Measurements from ENCODE around the gene CDHR1.
A peak's percentile ranks its signal among the peaks of the same experiment; 100 is the strongest.

CDHR1 gene

GRCh38 chr10:84235096-84235495, 40.8 kb downstream of the CDHR1 start:
- DNase-seq: no peak

DNA sequence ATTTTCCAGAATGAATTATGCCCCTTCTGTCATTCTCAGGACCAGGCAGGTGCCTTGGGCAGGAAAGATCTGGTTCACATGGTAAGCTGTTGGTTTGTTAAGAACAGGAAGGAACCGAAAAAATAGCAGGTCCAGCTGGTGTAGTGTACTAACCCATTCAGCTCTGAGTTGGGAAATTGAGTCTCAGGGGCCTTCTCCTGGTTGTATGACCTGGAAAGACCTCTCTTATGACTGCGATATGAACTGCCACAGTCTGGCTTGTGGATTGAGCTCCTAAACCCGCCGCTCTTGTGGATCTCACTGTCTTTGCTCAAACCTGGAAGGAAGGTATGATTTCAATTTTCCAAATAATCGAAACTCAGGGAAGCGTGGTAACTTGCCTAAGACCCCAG, 42.5 kb downstream of the CDHR1 start:
- DNase-seq: no peak

GRCh38 chr10:84237199-84238051, 43.1 kb downstream of the CDHR1 start:
- no peak for DNase-seq

- no peak for DNase-seq
Measured at GRCh38 chr10:84238909-84239308, 44.6 kb downstream of the CDHR1 start.

DNA sequence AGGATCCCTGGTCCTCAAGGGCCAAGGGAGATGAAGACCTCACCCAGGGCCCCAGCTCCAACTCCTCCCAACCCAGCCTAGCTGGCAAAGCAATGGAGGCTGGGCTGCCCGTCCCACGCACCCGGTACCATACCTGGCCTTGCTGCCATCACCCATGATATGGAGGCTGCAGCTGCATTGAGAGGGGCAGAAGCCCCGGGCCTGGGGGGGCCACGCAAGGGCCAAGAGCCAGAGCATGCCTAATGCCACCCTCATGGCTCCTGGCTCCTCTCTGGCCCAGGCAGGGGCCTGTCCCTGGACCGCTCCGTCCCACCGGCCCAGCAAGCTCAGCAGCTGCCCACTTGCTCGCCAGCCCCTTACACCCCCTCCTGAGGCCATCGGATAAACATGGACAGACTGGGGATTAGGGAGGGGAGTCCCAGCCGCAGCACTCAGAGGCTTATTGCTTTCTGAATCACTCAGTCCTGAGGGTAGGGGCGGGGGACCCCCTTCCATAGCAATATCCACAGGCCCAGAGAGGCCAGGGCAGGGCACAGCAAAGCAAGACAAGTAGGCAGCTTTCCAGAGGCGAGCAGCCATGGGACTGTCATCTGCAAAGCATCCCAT, 47.0 kb downstream of the CDHR1 start, which contains the start of gene LRIT1:
Gene LRIT1, minus strand, starts transcription at position 362 of the 606 bp plus-strand sequence. Its CDS starts 107 bp downstream, at position 255.
- no peak for DNase-seq

- no peak for DNase-seq
Measured at GRCh38 chr10:84243759-84244158, 49.4 kb downstream of the CDHR1 start.

- no peak for DNase-seq
Measured at GRCh38 chr10:84244651-84245270, 50.4 kb downstream of the CDHR1 start, which contains the start of gene RGR. Gene RGR, plus strand, starts transcription at chr10:84245053. Its CDS starts 38 bp downstream, at chr10:84245091.

DNA sequence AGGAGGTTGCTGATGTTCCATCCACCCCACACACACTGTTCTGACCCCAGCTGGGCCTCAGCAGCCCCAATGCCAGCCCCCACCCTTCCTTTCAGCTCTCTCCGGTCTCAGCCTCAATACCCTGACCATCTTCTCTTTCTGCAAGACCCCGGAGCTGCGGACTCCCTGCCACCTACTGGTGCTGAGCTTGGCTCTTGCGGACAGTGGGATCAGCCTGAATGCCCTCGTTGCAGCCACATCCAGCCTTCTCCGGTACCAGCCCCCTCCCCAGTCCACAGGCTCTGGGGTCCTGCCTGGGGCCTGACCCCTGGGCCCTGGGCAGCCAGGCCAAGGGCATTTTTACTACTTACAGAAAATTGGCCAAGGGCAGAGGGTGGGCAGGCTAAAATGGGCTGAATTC, 53.2 kb downstream of the CDHR1 start:
- no peak for DNase-seq

DNA sequence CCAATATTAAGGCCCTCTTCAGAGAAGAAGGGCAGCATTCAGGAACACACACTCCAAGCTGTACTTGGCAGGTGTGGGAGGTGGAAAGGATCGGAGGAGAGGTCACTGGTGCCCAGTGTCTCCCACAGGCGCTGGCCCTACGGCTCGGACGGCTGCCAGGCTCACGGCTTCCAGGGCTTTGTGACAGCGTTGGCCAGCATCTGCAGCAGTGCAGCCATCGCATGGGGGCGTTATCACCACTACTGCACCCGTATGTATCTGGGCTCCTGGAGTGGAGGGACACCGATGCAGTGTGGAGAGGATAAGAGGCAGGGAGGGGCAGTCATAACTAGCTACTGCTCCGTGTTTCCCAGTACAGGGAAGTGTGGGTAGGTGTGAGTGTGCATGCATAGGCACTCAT, 54.5 kb downstream of the CDHR1 start:
- no peak for DNase-seq

DNA sequence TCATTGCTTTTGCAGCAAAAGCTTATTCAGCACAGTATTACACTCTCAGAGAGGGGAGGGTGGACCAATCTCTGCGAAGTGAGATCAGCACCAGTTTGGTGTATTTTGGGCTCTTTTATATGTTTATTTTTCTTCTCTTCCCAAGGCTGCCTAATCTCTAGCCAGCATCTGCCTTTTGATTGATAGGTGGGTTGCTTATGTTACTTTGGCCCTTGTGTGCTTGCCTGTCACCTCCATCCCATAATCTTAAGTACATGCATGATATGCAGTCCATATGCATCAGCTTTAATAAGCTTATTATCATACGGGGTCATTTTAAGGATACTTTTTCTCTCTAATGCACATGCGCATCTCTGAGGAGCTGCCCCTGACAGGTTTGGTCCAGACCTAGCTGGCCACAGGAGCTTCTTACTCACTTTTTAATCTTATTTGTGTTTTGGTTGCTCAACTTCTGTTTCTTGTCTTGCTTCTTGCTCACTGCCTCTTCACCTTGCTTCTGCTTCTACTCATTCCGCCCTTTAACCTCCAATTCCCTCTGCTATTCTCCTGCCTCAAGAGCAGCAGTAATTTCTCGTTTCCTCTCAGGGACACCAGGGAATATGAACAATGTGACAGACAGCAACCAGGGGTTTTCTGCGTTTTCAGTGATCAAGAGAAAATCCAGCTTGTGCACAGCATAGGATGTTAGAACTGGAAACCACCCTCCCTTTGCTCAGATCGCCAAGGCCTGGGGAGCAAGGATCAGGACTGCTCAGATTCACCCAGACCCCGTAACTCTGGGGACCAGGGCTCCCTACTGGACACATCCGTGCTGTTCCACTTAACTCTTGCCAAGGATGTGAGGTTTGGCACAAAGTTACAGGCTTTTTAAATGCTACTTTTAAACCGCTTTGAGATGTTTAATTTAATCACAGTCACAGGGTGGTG, 60.5 kb downstream of the CDHR1 start:
- DNase-seq: no peak

DNA sequence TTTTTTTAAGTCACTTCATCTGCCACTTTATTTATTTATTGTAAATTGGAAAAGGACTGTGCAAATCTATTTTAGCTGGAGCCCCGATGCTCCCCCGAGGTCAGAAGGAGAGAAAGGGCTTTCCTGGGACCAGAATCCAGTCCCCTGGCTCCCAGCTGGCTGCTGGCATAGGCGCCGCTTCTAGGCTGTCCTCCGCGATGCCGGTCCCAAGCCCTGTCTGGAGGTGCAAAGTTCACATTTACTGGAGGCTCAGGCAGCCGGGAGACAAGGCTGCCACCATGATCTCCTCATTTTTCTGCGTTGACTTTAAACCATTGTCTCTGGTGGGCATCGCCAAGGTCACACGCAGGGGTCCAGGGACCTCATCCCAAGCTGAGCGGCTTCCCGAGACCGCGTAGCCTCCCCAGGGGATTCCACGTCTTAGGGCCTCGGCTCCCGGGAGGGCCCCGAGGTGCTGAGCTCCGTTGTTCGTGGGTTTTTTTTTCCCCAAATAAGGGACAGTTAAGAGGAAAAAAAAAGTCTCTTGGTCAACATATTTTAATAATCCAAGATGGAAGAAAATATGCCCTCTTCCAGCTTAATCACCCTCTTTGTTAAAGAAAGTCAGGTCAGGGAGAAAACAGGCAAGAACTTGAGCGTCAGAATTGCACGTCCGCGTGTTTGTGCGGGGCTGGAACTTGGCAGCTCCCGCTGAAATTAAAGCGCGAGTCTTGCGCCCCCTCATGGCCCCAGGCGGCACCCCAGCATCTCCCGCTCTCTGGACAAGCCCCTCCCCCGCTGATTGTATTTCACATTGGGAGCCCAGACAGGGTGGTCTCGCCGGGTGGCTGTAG, 62.4 kb downstream of the CDHR1 start:
- DNase-seq: peak; percentile 48

- no peak for DNase-seq
Measured at GRCh38 chr10:84257343-84258020, 63.1 kb downstream of the CDHR1 start.

GRCh38 chr10:84258034-84258695, 63.8 kb downstream of the CDHR1 start:
- DNase-seq: no peak

GRCh38 chr10:84261236-84261915, 67.0 kb downstream of the CDHR1 start:
- no peak for DNase-seq

- DNase-seq: no peak
Measured at GRCh38 chr10:84262190-84262956, 68.0 kb downstream of the CDHR1 start.

GRCh38 chr10:84263716-84264115, 69.4 kb downstream of the CDHR1 start:
- no peak for DNase-seq

- peak; percentile 47 for DNase-seq
Measured at GRCh38 chr10:84264611-84265141, 70.3 kb downstream of the CDHR1 start.

- no peak for DNase-seq
Measured at GRCh38 chr10:84265418-84265817, 71.1 kb downstream of the CDHR1 start.
